GM12878 (cell line): ENCODE measurements around the gene SULT2A1. TPM values are rescaled to one million over a fixed set of nuclear protein-coding genes. Genes with fewer than 3 reads are reported as not detected.
"Not testable (repeated sequence)": the region's sequence is repeated elsewhere in the genome, so short reads cannot be mapped to it uniquely, and the experiment has no call there.

Experiments used
- ATAC-seq: fragments of 200-7000 bp; cut with Tn5 transposase; 3 replicates; pipeline ENCODE4 v1.9.1; 2020; ENCODE audit warnings: mild to moderate bottlenecking, moderate library complexity
- BruUV-seq: library from RNA; stranded (reverse); fragments of 400-500 nt; replicated peaks from 2 replicates; lab custom pipeline; 2021; lab: Mats Ljungman, UMichigan
- CTCF ChIA-PET: fragments of 300-600 bp; sonication (Branson Sonifier 250); formaldehyde crosslinking; extraction: SDS; loops from one replicate; lab custom pipeline; 2021; ENCODE audit warnings: inconsistent platforms; lab: Yijun Ruan, JAX
- POLR2A ChIA-PET: fragments of 350-600 bp; formaldehyde crosslinking; extraction: SDS; loops from one replicate; lab custom pipeline; 2021; ENCODE audit warnings: inconsistent platforms; lab: Charles Lee
- RAD21 ChIA-PET: fragments of 300-600 bp; sonication (Branson Sonifier 250); formaldehyde crosslinking; loops from one replicate; lab custom pipeline; 2023; ENCODE audit warnings: antibody characterized with exemption; ENCODE audit not compliant: unreplicated experiment; lab: Charles Lee
- SMC1A ChIA-PET: fragments of 300-600 bp; sonication (Branson Sonifier 250); formaldehyde crosslinking; loops from one replicate; lab custom pipeline; 2023; ENCODE audit not compliant: unreplicated experiment, uncharacterized antibody; lab: Charles Lee
- DNase-seq: peaks from one replicate; pipeline ENCODE4 v3.0.0-alpha.2; 2011; ENCODE audit warnings: low read depth, low spot score
- FAIRE-seq: peaks from 3 replicates; lab custom pipeline; 2011; peaks lifted over from hg19 to GRCh38; lab: Jason Lieb, UNC
- H2AFZ ChIP-seq: 2 replicates; pipeline ENCODE4 v1.6.0; 2011; ENCODE audit warnings: low read depth, low read length, control low read depth; ENCODE audit not compliant: control insufficient read depth
- H3K27ac ChIP-seq: 2 replicates; pipeline ENCODE4 v1.5.1; 2011; ENCODE audit warnings: control low read depth; ENCODE audit not compliant: control insufficient read depth, insufficient read depth
- H3K27me3 ChIP-seq, 2 experiments: replicated peaks in 1 of 2; 2 replicates each; pipeline versions ENCODE4 v1.6.0 to v1.6.1; 2011; ENCODE audit warnings: low read length in 1 of 2; ENCODE audit not compliant: control insufficient read depth in 2 of 2, insufficient read depth in 2 of 2
- H3K36me3 ChIP-seq, 2 experiments: 2 replicates each; pipeline ENCODE4 v1.5.1; 2011; ENCODE audit warnings: low read length in 1 of 2; ENCODE audit not compliant: control insufficient read depth in 2 of 2, insufficient read depth in 2 of 2
- H3K4me1 ChIP-seq: 2 replicates; pipeline ENCODE4 v1.6.1; 2011; ENCODE audit warnings: mild to moderate bottlenecking, low read length, moderate library complexity, mixed read lengths; ENCODE audit not compliant: control insufficient read depth, insufficient read depth
- H3K4me2 ChIP-seq: 2 replicates; pipeline ENCODE4 v1.6.0; 2011; ENCODE audit warnings: control low read depth; ENCODE audit not compliant: control insufficient read depth, insufficient read depth
- H3K4me3 ChIP-seq: fragments of 200-600 bp; sonication (generic); 2 replicates; pipeline ENCODE4 v1.5.1; 2016
- H3K79me2 ChIP-seq: 2 replicates; pipeline ENCODE4 v1.6.0; 2011; ENCODE audit warnings: low read length; ENCODE audit not compliant: control insufficient read depth, insufficient read depth
- H3K9ac ChIP-seq: 2 replicates; pipeline ENCODE4 v1.8.0; 2011; ENCODE audit warnings: low read length, control low read depth, mixed read lengths; ENCODE audit not compliant: control insufficient read depth, insufficient read depth
- H3K9me3 ChIP-seq: replicated peaks from 3 replicates; pipeline ENCODE4 v1.5.1; 2011; ENCODE audit warnings: mild to moderate bottlenecking, low read length; ENCODE audit not compliant: control insufficient read depth, insufficient read depth
- H4K20me1 ChIP-seq: 2 replicates; pipeline ENCODE4 v1.6.0; 2011; ENCODE audit not compliant: control insufficient read depth, insufficient read depth
- BCL3 ChIP-seq: IDR thresholded peaks from 2 replicates; pipeline ENCODE4 v1.6.1; 2011; ENCODE audit warnings: borderline replicate concordance, low read depth, mild to moderate bottlenecking, moderate library complexity, low read length; ENCODE audit not compliant: insufficient read depth, poor library complexity, severe bottlenecking
- CEBPZ ChIP-seq: fragments of 150-350 bp; IDR thresholded peaks from 2 replicates; pipeline ENCODE4 v1.6.1; 2016; ENCODE audit warnings: low read depth, low read length
- E2F4 ChIP-seq: IDR thresholded peaks from 2 replicates; pipeline ENCODE4 v1.6.1; 2012; ENCODE audit warnings: low read depth, low read length, improper control_type of control experiment
- WGBS: methylation state at CpG from one replicate; pipeline ENCODE4 v1.1.6; 2016; ENCODE audit warnings: low lambda C conversion rate; ENCODE audit not compliant: insufficient replicate concordance, insufficient coverage; ENCODE audit errors: missing lambda C conversion rate; 5-methylcytosine and 5-hydroxymethylcytosine counted together
- in situ Hi-C: fragments of 300-500 bp; cut with MboI; formaldehyde crosslinking; loops from 9 replicates; pipeline ENCODE4 v1.14.3; 2018; ENCODE audit warnings: mixed read lengths
- intact Hi-C: fragments of 100-400 bp; cut with micrococcal nuclease; formaldehyde crosslinking; loops from one replicate; pipeline ENCODE4 v1.14.2; 2022; ENCODE audit not compliant: unreplicated experiment
- polyA plus RNA-seq, 11 experiments: library from polyadenylated mRNA; depleted of rRNA in 4 of 11; unstranded in 6 of 11; stranded (reverse) in 5 of 11; fragments of >200 nt; fragmentation: Nextera tagmentation in 4 of 11; fragmentation: Illumina TruSeq in 1 of 11; extraction: Ambion mirVana in 4 of 11; extraction: Trizol in 1 of 11; gene quantifications; 1 replicate in 1 of 11; 2 replicates in 10 of 11; pipeline versions ENCODE4 v1.2.1 to v1.2.3, GENCODE V29; 2011 to 2016; ENCODE audit warnings: inconsistent platforms in 2 of 11, missing spikeins in 2 of 11, low read depth in 1 of 11
- total RNA-seq, 4 experiments: library from RNA; depleted of rRNA in 3 of 4; stranded (reverse); fragments of >200 nt in 3 of 4; fragmentation: Illumina TruSeq in 1 of 4; extraction: Trizol in 1 of 4; gene quantifications; 2 replicates each; pipeline versions ENCODE4 v1.2.1 to v1.2.3, GENCODE V29; 2013 to 2021
- TF ChIP-seq, protein P1 (sequence below): fragments of 450-650 bp; IDR thresholded peaks from 2 replicates; pipeline ENCODE4 v1.6.1; 2018; ENCODE audit warnings: borderline replicate concordance, mild to moderate bottlenecking; ENCODE audit not compliant: partially characterized antibody

Gene SULT2A1
- total and polyA plus RNA-seq, 10 of the 15 experiments (the other 5 are each of a cell fraction or from before 2014, with no cell fraction given): 0.13 TPM; not detected in 9

GRCh38 chr19:47858231-47858630 lies 27.9 kb downstream of the SULT2A1 start:
- RAD21 ChIA-PET: not testable (repeated sequence)
- in situ Hi-C loops: loop anchor here (25.0 kb wide), 1 partner anchor 704 kb away; the partner anchor contains the start of gene SULT2B1

GRCh38 chr19:47854459-47854858 lies 31.7 kb downstream of the SULT2A1 start:
- Histone ChIP-seq H3K79me2 (no peaks in the 10 kb centered on the region), H3K4me2 (no peak overlapping the region), H3K27me3 (no peaks in the 10 kb centered on the region), H3K9me3 (no peaks in the 10 kb centered on the region), H2AFZ (no peak overlapping the region), H3K36me3 (no peaks in the 10 kb centered on the region), H3K27ac (no peak overlapping the region), H3K4me3 (no peak overlapping the region), H3K9ac (no peak overlapping the region), H3K4me1 (no peaks in the 10 kb centered on the region), H4K20me1 (no peaks in the 10 kb centered on the region)
- no TSS peak for BruUV-seq
- in situ Hi-C loops (loop anchor here (25.0 kb wide), 1 partner anchor 708 kb away; the partner anchor contains the start of gene SULT2B1), intact Hi-C loops (no loop called here)
- SMC1A ChIA-PET: interaction anchor here (0.9 kb wide), 1 partner anchor 9 kb away, joined by 3 read pairs; no protein-coding TSS in a partner anchor
- no peak for DNase-seq
- RAD21 ChIA-PET: interaction anchor here (0.7 kb wide), 1 partner anchor 47 kb away, joined by 3 read pairs; no protein-coding TSS in a partner anchor
- no peak for FAIRE-seq
- POLR2A ChIA-PET: no interaction called here
- WGBS: 8% methylated on average over 4 of the region's 4 CpGs
- no peak for ATAC-seq
- CTCF ChIA-PET: interaction anchor here (0.6 kb wide), 1 partner anchor 43 kb away, joined by 3 read pairs; no protein-coding TSS in a partner anchor
- TF ChIP-seq E2F4 (no peak), BCL3 (no peak), CEBPZ (no peak)
- TF ChIP-seq, protein P1, sequence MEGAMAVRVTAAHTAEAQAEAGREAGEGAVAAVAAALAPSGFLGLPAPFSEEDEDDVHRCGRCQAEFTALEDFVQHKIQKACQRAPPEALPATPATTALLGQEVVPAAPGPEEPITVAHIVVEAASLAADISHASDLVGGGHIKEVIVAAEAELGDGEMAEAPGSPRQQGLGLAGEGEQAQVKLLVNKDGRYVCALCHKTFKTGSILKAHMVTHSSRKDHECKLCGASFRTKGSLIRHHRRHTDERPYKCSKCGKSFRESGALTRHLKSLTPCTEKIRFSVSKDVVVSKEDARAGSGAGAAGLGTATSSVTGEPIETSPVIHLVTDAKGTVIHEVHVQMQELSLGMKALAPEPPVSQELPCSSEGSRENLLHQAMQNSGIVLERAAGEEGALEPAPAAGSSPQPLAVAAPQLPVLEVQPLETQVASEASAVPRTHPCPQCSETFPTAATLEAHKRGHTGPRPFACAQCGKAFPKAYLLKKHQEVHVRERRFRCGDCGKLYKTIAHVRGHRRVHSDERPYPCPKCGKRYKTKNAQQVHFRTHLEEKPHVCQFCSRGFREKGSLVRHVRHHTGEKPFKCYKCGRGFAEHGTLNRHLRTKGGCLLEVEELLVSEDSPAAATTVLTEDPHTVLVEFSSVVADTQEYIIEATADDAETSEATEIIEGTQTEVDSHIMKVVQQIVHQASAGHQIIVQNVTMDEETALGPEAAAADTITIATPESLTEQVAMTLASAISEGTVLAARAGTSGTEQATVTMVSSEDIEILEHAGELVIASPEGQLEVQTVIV: no peak

More at GRCh38 chr19:47858231-47858630, 27.9 kb downstream of the SULT2A1 start:
- FAIRE-seq, H3K79me2 ChIP-seq, H3K27me3 ChIP-seq, intact Hi-C loops, DNase-seq, H3K9me3 ChIP-seq, ATAC-seq, H4K20me1 ChIP-seq, POLR2A ChIA-PET, H3K9ac ChIP-seq, CTCF ChIA-PET, H3K27ac ChIP-seq, H3K4me2 ChIP-seq, H3K4me3 ChIP-seq, H3K4me1 ChIP-seq, SMC1A ChIA-PET, H2AFZ ChIP-seq, BruUV-seq, H3K36me3 ChIP-seq: not testable (repeated sequence)
- WGBS: 51% methylated on average over 9 of the region's 9 CpGs
